SU-DHL-6 (cell line): ENCODE data around the gene SLC1A1.

Experiments
- CTCF ChIP-seq: fragments of 200-600 bp; sonication (generic); IDR thresholded peaks from one replicate; pipeline ENCODE4 v1.5.1; 2017; ENCODE audit warnings: antibody characterized with exemption, mild to moderate bottlenecking, low read length, moderate library complexity; ENCODE audit not compliant: insufficient read depth, poor library complexity, severe bottlenecking
- EZH2phosphoT487 ChIP-seq: fragments of 200-600 bp; sonication (generic), shearing (Covaris generic); conservative IDR thresholded peaks from 2 replicates; pipeline ENCODE4 v1.6.1; 2018; ENCODE audit warnings: mild to moderate bottlenecking, antibody characterized with exemption, low read length, moderate library complexity, mixed read lengths

GRCh38 chr9:4549751-4550295, 59.6 kb downstream of the SLC1A1 start:
- TF ChIP-seq CTCF: no peak
- no peak for TF ChIP-seq EZH2phosphoT487
